Measurements from ENCODE around the gene NPM3.

Gene NPM3

GRCh38 chr10:101749047-101750016 lies 33.9 kb downstream of the NPM3 start:
- DNase-seq, result no peak

GRCh38 chr10:101748496-101748895 lies 34.8 kb downstream of the NPM3 start:
- DNase-seq, result no peak

GRCh38 chr10:101745074-101745696 lies 38.1 kb downstream of the NPM3 start:
- no peak for DNase-seq

GRCh38 chr10:101744267-101744666 lies 39.0 kb downstream of the NPM3 start:
- DNase-seq, result no peak

- no peak for DNase-seq
Measured at GRCh38 chr10:101741938-101742337, 41.3 kb downstream of the NPM3 start.

GRCh38 chr10:101736666-101737065 lies 46.6 kb downstream of the NPM3 start:
- no peak for DNase-seq

GRCh38 chr10:101732096-101732495 lies 51.1 kb downstream of the NPM3 start:
- DNase-seq, result no peak
